HG02610 (cell line): ENCODE results near the gene SPARCL1.

Experiments used
- ATAC-seq: cut with Tn5 transposase; IDR thresholded peaks from one replicate; pipeline ENCODE4 v1.9.1; 2021; ENCODE audit warnings: mild to moderate bottlenecking, moderate library complexity; ENCODE audit not compliant: unreplicated experiment

SPARCL1 gene

DNA sequence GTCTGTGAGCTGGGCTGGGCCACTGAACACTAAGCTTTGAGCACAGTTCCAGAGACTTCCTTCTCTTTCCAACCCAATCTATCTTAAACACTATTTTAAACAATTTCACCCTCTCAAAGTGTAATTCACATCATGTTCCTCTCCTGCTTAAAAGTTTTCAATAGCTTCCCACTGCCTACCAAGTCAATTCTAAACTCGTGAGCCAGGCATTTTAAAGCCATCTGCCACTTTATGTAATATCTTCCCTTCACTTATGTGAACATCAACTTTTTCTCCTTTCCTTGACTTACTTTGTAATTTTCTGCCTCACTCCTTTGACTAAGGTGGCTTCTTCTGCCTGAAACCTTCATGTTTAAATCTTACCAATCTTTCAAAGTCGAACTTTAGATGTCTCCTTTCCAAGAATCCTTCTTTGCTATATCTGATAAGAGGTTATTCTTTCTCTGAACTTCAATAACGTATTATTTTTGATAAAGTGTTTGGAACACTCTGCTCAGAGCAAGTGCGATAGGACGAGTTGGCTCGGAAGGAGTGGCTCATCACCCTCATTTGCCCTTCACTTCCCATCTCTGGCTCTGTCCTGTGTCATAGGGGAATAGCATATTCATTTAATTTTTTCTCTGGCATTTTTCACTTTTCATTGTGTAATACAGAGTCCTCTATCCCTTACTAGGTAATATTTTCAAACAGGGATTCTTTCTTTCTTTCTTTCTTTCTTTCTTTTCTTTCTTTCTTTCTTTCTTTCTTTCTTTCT is 13.0 kb upstream of the SPARCL1 start:
- no peak for ATAC-seq

DNA sequence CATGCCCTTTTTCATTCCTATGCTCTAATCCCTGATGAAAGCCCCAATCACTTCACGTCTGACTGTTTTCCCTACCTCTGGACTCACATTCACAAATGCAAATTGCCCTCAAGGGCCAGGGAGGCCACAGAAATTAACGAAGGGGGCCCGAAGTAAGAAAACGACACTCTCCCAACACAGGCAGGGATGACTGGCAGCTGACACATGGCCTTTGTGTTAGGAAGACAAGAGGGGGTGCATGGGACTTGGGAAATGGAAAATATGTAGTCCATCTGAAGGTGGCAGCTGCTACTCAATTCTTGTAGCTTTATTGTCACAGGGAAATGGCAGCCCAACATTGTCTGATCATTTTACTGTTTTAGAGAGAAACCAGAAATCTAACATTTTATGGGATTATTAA is 12.3 kb upstream of the SPARCL1 start:
- ATAC-seq: no peak

DNA sequence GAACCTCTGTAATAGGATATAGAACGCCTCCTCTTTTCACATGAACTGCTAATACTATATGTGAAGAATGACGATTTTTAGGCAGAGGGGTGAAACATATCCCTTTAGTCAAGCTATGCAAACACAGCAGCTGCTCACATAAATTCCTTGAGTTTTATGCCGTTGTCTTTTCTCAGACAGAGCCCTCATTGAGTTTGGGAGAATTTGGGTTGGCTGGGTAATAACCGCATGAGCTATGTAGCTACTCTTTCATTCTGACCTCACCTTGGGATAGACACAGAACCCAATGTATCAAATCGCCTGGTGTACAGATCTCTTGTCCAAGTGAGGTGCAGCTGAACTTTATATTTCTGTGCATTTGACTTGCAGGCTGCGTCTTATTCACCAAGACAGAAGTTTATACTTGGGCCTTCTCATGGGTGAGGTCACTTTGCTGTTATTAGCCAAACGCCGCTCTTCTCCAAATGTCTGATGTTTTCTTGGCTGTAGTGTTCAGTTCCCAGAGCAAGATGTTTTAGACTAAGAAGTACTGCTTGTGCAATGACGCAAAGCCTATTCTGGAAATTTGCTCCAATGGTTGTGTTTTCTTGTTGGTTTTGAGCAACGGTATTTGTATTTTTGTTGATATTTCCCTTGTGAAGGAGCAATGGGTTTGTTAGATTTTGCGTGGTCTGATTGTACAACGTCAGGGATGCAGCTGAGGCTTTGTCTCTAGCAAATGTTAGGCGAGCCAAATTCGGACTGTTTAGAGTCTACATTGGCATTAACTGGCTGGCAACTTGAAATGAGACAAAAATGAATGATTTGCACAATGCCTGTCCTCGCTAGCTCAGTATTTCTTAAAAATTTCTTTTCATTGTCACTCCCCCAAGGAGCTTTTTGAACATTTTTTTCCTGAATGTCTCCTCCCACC is 11.2 kb upstream of the SPARCL1 start:
- ATAC-seq: no peak

DNA sequence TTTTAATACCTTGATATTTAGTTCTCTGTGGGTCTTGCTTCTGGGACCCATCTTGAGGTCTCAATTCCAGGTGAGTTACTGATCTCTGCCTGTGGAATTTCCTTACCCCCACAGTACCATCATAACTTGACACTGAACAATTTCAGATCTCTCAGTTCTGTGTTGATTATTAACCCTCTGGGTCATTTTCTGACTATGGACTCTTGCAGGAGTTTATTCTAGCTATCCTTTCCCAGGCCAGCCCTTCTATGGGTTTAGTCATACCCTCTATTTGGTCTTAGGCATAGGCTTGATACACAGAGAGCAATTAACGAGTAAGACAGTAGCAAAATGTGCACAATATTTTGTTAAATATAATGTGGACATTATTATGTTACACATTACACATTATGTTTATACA is 3.7 kb upstream of the SPARCL1 start:
- no peak for ATAC-seq

DNA sequence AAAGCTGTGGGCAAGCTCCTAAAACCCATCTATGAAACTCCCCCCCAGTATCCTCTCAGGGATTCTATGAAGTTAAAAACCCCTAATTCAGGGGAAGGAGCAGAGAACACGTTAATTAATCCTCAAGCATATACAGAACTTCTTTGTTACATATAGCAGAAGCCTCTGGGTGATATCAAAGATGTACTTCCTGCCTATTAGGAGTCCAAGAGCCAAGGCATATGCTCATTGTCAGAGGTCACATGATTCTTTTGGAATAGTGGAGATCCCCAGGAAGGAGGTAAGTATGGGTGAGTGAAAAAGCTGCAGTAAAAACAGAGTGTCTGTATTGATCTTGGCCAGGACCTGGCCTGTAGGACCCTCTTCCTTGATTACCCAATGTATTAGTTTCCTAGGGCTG is 2.9 kb upstream of the SPARCL1 start:
- no peak for ATAC-seq

DNA sequence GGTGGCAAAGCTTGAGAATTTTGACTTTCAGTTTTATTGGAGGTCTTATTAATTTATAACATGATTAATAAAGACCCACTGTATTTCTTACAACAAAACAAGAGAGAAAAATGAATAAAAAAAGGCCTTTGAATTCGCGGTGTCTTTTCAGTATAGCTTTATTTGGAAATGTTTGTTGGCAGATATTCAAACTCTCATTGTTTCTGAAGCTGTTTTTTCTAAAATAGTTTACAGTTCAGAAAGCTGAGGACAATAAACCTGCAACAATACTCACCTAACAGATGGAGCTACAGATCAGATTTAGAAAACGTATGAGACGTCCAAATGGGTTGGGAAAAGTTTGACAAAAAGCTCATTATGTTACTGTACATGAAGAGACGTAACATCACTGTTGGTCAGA is 2.4 kb upstream of the SPARCL1 start:
- no peak for ATAC-seq

DNA sequence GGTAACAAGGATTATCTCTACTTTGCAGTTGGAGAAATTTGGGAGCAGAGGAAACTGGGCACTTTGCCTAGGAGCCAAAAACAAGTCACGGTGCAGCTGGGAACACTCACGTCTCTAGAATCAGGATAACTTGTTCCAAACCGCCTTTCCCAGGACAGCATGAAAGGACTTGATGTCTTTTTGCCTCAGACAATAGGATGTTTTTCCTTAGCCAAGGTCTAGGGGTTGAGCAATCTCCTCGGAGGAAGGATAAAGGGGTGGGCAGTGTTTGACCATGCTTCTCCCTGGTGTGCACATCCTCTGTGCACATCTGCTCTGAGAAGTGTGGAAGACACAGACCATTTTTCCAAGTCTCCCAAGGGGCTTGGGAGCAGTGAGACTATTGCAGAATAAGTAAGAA is 1.7 kb upstream of the SPARCL1 start:
- no peak for ATAC-seq

DNA sequence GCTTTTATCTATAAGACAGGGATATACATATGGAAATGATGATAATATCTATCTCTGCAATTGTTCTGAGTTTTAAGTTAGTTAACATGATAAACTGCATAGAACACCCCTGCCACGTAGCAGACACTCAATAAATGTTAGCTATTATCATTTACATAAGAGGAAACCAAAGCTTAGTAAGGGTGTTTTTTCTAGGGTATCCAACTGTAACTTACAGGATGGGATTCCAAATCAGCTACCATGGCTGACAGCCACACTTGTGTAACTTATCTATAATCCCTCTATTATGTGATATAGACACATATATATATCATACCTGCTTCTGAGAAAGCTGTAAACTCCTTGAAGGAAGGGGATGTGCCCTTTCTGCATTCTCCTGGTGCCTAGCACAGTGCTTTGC is 1.1 kb upstream of the SPARCL1 start:
- no peak for ATAC-seq

DNA sequence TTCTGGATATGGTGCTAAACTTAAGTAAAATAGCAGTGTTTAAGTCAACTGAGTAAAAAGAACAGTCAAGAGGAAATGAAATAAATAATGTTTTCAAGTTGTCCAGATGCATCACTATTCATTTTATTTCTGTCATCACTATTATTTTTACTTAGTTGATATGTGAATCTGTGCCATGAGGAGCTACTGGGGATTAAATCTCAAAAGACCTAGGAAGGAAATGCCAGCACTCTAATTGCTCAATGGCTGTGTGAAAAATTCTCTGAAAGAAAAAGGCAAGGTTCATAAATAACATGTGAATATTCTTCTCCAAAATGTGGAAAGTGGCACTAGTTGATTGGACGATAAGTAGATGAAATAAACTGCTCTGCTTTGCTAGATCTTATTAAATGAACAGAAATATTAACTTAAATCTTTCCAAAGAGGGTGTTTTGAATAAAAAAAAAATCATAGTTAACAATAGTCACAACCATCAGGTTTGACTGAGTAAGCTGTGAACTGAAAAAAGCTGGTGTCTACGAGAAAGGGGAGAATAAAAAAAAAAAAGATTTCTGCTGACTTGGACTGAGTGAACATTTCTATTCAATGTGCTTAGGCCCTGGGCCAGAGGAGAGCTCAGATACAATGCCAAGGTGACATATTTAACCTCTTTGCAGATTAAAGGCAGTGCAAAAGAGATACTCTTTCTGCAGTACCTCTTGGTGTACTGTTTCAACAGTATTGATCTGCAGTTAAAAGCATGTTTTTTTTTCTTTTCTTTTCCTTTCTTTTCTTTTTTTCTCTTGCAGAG is 1.6 kb downstream of the SPARCL1 start:
- ATAC-seq: no peak

DNA sequence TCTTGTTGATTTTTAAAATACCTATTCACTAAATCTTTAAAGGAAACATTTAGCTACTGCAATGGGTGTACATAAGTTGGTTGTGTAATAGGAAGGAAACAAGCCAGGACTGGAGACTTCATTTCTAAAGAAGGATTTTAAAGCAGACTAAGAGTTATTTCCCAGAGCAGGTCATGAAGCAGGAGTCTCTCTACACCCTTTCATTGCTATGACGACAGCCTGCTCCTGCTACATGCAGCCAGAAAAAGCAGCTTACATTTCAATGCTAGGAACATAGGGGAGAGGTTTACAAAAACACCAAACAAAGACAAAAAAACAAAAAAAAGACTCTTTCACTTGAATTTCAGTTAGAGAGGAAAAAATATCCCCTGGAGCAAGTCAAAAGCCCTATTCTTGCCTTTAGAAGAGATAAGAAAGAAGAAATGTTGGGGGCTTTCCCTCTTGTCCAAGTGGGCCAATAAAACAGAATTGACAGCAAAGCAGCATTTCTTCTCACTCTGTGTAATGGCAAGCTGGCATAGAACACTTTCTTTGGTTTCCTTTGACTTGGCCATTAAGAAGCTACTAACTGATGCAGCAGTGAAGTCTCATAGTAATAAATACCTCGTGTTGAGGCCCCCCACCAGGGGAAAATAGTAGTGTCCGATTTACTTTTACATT is 3.4 kb downstream of the SPARCL1 start:
- no peak for ATAC-seq

DNA sequence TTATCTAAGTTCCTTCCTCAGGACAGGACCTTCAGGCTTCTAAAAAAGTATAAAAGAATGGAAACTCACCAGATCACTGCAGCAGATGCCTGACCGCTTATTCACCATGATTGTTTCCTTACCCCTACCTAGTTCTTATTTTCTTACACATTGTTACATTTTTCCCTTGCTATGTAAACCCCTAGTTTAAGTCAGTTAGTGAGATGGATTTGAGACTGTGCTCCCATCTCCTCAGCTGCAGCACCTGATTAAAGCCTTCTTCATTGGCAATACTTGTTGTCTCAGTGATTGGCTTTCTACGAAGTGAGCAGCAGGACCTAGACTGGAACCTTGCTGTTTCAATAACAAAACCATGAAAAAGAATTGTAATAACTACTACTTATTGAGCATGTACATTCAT is 4.7 kb downstream of the SPARCL1 start:
- no peak for ATAC-seq

DNA sequence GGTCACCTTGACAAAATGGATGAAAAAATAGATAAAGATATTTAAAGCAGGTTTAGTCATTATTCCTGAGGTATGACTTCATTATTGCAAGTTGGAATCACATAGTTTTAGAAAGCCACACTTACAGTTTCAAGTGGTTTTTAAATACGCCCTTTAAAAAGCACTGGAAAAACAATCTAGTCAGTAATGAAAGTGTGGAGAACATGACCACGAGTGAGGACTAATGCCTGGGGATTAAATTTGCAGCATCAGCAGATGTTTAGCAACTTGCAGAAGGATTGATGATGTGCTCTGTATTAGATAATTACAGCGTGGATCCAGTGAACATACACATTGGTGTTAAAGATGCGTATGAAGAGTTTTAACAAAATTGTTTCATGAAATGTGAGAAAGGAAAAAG is 5.9 kb downstream of the SPARCL1 start:
- ATAC-seq: no peak

DNA sequence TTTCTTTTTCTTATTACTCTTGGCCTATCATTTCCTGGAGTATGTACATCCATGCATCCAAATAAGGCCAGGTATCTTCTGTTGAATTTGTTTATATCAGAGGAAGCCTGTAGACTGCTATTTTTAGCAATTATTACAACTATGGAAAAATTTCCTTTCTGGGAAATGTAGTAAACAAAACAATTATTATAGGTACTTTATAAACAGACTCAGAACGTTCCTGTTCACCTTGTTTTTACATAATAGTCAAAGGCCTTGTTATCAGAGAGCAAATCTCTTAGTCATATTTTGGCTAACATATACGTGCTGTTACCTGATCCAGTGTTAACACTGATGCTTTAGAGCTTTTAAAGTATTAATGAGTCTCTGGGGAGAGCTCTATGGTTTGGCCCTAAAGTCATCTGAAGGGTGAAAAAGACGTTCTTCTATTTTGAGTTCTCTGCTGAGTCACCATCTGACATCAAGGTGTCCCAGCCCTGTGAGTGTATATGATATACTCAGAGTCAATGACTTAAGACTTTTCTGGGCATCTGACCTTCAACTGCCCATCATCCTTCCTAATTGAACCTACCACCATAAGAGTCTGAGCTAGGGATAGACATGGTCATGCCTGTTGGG is 7.3 kb downstream of the SPARCL1 start:
- ATAC-seq: peak; percentile 93

DNA sequence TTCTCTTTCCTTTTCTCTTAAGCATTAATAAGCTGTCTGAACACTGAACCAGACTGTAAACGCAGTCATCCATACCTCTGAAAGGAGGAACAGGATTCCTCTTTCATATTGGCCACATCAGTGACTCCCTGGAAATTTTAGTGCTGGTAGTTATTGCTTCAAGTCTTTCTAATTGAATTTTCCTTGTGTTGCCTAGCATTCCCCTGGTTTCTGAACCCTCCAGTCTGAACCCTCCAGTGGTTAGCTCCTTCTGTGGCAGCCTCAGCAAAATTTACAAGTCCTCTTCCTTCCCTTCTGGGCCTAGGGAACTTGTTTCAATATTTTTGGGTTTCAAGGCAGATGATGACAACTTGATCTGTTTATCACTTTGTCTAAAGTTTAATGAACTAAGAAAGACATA is 7.9 kb downstream of the SPARCL1 start:
- ATAC-seq: no peak

DNA sequence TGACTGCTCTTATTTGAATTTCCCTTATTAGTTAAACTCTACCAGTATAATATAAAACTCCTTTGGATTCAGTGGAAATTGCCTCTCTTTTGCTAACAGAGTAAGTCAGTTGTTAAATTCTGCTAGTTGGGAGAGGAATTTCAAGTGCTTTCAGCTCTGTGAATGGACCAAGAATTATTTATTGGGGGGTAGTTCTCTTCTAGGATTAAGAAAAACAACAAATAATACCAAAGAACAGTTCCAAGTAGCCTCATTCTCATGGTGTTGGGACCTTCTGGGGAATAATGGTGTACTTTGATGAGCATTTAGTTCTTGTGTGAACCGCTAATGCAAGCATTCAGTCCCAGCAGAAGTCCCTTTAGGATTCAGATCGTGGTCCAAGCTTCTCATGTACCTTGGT is 11.6 kb downstream of the SPARCL1 start:
- no peak for ATAC-seq

DNA sequence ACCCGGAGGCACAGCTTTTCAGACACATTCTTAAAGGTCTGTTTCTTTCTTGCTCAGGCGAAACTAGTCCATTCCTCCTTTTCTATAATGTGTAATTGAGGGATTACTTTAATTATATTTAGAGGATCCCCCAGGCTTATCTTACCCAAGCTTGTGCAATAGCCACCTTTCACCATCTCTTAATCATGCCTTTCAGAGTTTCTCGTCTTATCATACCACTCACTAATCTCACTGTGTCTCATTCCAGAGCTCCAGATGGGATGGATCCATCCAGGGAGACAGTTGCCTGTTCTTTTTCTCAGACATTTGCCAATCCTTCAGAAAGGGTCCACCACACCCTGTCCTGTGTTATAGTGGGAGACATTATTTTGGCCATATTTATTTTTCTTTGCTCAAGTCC is 12.5 kb downstream of the SPARCL1 start:
- no peak for ATAC-seq

DNA sequence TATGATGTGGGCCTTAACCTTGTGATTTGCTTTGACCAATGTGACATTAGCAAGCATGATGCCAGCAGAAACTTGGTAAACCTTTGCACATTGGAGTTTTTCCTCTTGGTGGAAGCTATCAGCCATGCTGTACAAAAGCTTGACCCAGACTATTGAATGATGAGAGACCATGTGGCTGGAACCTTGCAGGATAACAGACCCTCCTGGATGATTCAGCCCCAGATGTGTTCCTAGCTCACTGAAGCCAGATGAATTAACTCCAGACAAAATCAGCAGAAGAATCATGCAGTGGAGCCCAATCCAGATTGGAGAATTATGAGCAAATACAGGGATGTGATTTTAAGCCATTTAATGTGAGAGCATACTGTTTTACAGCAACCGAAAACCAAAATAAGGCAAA is 16.8 kb downstream of the SPARCL1 start:
- no peak for ATAC-seq

DNA sequence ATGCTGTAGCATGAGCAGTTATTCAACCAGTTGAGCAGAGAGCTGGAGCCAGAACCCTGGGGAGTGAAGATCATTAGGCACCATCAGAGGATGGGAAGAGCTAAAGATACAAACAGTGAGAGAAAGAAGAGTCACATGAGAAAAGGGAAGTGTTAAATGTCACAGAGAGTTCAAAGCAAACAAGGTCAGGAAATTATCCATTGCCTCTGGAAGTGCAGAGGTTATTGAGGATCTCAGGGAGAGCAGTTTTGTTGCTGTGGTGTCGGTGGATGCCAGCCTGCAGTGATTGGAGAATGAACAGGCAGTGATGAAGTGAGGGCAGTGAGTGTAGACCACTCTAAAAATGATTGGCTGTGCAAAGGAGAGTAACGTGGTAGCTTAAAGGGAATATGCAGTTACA is 17.7 kb downstream of the SPARCL1 start:
- no peak for ATAC-seq

DNA sequence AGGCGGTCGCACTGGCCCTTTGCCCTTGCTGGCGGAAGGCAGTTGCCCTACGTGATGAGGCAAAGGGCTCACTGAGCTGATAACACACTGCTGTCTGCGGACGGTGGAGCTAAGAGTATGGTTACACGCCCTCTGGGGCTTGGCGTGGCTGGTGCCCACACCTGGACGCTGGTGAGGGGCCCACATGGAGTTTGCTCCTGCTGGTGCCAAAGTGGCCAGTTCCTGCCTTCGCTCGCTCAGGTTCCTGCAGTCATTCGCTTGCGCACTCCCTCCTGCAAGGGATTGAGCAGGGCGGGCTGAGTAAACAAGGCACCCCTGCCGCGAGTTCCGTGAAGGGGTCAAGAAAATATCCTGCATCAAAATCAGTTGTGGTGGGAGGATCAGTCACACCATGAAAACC is 18.4 kb downstream of the SPARCL1 start:
- ATAC-seq: no peak

DNA sequence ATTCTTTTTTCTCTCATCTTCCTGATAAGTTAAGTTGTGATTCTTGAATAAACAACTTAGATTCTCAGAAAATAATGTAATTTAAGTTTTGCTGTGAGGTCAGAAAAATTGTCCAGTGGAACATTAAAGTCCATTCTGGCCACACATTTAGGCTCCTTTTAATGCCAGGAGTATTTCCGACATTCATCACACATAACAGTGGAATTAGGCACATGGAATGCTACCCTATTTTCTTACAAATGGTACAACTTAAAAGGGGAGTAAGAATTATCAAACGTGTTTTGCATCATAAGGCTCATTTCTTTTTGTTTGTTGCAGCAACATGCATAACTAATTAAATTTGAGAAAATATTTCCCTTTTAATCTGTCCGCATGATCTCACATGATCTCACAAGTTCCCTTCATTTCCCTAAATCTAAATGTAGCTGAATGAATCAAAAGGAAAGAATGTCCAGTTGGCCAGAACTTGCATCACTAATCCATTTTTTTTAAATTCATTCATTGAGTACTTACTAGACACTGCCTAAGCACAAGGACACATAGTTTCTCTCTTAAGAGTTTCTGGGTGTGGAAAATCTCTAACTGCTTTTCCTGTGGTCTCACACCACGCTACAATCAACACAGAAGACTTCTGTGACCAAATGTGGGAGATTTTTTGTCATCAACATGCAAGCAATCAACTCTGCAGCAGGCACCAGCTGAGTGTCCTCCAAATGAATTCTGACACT is 22.0 kb downstream of the SPARCL1 start:
- ATAC-seq: no peak
